HUES48 (cell line): Measurements from ENCODE around the gene DNAJC6.
"Not testable (repeated sequence)": the region's sequence is repeated elsewhere in the genome, so short reads cannot be mapped to it uniquely, and the experiment has no call there.

Source experiments
- H3K27ac ChIP-seq: one replicate; pipeline ENCODE4 v1.7.0; 2013; ENCODE audit warnings: low read depth, low read length, inconsistent platforms
- H3K27me3 ChIP-seq: 2 replicates; pipeline ENCODE4 v1.6.1; 2013; ENCODE audit warnings: mild to moderate bottlenecking, low read length; ENCODE audit not compliant: control insufficient read depth, insufficient read depth
- H3K36me3 ChIP-seq: 2 replicates; pipeline ENCODE4 v1.6.1; 2013; ENCODE audit warnings: low read length; ENCODE audit not compliant: control insufficient read depth, insufficient read depth
- H3K4me1 ChIP-seq: 2 replicates; pipeline ENCODE4 v1.6.1; 2013; ENCODE audit warnings: mild to moderate bottlenecking, low read length; ENCODE audit not compliant: control insufficient read depth, insufficient read depth
- H3K4me3 ChIP-seq: 2 replicates; pipeline ENCODE4 v1.5.1; 2013; ENCODE audit warnings: mild to moderate bottlenecking, low read depth, low read length
- H3K9ac ChIP-seq: 2 replicates; pipeline ENCODE4 v1.6.1; 2013; ENCODE audit warnings: mild to moderate bottlenecking, low read depth, low read length, moderate library complexity
- H3K9me3 ChIP-seq: 2 replicates; pipeline ENCODE4 v1.6.1; 2013; ENCODE audit warnings: low read length; ENCODE audit not compliant: control insufficient read depth, insufficient read depth

DNAJC6 gene

DNA sequence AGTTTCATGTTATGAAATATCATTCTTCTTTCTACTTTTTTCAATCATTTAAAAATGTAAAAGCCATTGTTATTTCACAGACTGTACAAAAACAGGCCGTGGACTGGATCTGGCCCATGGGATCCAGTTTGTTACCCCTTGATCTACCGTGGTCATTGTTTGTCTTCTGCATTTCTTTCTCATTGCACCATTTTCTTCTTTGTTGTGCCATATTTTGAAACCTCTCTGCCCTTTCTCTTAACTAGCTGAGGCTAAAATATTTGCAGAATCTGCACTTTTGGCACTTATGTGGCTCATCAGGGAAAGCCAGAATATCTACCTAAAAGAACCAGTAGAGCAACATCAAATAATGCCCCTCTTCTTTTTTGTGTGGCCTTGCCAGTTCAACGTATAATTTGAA, 50.5 kb downstream of the DNAJC6 start:
- Histone ChIP-seq H3K9ac (no peak overlapping the region), H3K9me3 (no peaks in the 10 kb centered on the region), H3K36me3 (no peaks in the 10 kb centered on the region), H3K4me3 (no peak overlapping the region), H3K4me1 (peaks cover 3% of the 10 kb centered on the region; the same call in 1 of the 2 replicates), H3K27me3 (no peaks in the 10 kb centered on the region), H3K27ac (no peak overlapping the region)

GRCh38 chr1:65360648-65361047, 51.3 kb downstream of the DNAJC6 start:
- no peaks in the 10 kb centered on the region for H3K36me3 ChIP-seq
- H3K4me3 ChIP-seq = no peak overlapping the region
- peaks cover 3% of the 10 kb centered on the region; the same call in 1 of the 2 replicates for H3K4me1 ChIP-seq
- H3K27ac ChIP-seq = no peak overlapping the region
- H3K9ac ChIP-seq = no peak overlapping the region
- H3K27me3 ChIP-seq = no peaks in the 10 kb centered on the region
- no peaks in the 10 kb centered on the region for H3K9me3 ChIP-seq

DNA sequence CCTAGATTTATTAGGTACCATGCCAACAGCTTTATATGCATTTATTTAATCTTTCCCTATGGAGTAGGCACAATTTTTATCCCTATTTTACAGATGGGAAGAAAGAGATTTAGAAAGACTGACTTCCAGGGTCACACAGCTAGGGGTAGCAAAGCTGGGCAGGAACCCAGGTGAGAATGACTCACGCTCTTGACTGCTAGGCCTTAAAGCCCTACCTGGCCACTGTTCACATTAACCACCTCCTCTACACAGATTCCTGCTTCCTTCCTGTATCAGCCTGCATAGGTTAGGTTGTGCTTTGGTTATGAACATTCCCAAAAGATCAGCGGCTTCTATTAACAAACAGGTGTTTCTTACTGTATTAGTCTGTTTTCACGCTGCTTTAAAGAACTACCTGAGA, 53.2 kb downstream of the DNAJC6 start:
- Histone ChIP-seq H3K9ac (no peak overlapping the region), H3K27me3 (no peaks in the 10 kb centered on the region), H3K4me1 (peaks cover 3% of the 10 kb centered on the region; the same call in 1 of the 2 replicates)

DNA sequence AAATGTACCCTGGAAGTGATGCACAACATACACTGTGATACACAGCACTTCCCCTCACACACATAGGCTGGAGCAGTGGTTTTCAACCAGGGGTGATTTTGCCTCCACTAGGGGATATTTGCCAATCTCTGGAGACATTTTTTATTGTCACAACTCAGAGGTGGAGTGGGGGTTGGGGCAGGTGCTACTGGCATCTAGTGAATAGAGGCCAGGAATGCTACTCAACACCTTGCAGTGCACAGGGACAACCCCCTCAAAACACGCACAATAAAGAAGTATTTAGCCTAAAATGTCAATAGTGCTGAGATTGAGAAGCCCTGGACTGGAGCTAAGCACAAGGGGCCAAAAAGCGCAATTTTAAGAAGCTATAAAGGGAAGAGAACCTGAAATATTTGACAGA, 54.1 kb downstream of the DNAJC6 start:
- Histone ChIP-seq H3K9me3 (no peaks in the 10 kb centered on the region), H3K4me3 (no peak overlapping the region), H3K27me3 (no peaks in the 10 kb centered on the region), H3K4me1 (peaks cover 3% of the 10 kb centered on the region; the same call in 1 of the 2 replicates), H3K9ac (no peak overlapping the region), H3K27ac (no peak overlapping the region), H3K36me3 (no peaks in the 10 kb centered on the region)

More for the DNA sequence above, 53.2 kb downstream of the DNAJC6 start:
- no peak overlapping the region for H3K4me3 ChIP-seq
- no peaks in the 10 kb centered on the region for H3K9me3 ChIP-seq
- H3K36me3 ChIP-seq = no peaks in the 10 kb centered on the region
- no peak overlapping the region for H3K27ac ChIP-seq

DNA sequence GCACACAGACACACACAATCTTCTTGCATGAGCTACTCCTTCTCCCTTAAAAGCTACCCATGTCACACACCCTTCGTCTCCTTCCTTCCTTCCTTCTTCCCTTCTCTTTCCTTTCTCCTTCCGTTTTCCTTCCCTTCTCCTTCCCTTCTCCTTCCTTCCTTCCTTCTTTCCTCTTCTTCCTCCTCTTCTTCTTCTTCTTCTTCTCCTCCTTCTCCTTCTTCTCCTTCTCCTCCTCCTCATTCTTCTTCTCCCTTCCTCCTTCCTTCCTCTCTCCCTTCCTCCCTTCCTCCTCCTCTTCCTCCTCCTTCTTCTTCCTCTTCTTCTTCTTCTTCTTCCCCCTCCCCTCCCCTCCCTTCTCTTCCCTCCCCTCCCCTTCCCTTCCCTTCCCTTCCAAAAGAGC, 59.1 kb downstream of the DNAJC6 start:
- H3K27ac ChIP-seq = no peak overlapping the region
- H3K36me3 ChIP-seq = no peaks in the 10 kb centered on the region
- H3K9ac ChIP-seq = no peak overlapping the region

DNA sequence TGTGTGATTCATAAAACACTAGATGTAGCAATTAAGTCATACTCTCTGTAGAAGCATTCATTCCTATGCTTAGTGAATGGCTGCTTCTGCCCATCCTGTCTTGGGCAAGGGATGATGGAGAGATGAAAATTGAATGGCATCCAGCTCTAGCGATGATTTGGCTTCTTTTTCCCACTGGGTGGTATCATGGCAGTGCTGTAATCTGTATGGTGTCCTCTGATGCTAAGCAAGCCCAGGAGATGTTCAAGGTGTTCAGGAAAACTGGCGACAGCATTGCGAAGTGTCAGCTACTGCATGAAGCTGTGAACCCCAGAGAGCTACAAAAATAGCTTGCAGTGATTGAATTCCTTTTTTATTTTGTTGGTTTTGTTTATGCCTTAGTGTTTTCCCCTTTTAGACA, 62.2 kb downstream of the DNAJC6 start:
- Histone ChIP-seq H3K27me3 (no peaks in the 10 kb centered on the region), H3K4me1 (no peaks in the 10 kb centered on the region)

More for the DNA sequence above, 59.1 kb downstream of the DNAJC6 start:
- no peak overlapping the region for H3K4me3 ChIP-seq
- H3K27me3 ChIP-seq = no peaks in the 10 kb centered on the region
- H3K9me3 ChIP-seq = no peaks in the 10 kb centered on the region
- H3K4me1 ChIP-seq = 0 out of 2 replicates have a peak, but pooled peaks cover 3% of the 10 kb centered on the region

DNA sequence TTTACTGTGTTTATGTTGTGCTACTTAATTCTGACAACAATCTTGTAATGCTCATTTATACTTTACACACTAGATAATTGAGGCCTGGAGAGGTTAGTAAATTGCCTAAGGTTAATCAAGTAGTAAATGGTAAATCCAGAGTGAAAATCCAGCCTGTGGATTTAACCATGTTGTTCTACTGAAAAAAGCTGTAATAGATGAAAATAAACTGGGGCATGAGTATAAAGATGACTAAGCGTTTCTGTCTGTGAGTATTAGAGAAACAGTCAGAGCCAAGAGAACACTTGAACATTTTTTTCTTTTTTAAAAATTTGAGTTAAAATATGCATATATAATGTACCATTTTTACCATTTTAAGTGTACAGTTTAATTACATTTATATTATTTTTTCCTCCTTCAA, 63.2 kb downstream of the DNAJC6 start:
- Histone ChIP-seq H3K36me3 (no peaks in the 10 kb centered on the region), H3K27ac (no peak overlapping the region), H3K27me3 (no peaks in the 10 kb centered on the region)

More for the DNA sequence above, 62.2 kb downstream of the DNAJC6 start:
- no peak overlapping the region for H3K27ac ChIP-seq
- no peak overlapping the region for H3K4me3 ChIP-seq
- no peaks in the 10 kb centered on the region for H3K9me3 ChIP-seq
- no peaks in the 10 kb centered on the region for H3K36me3 ChIP-seq
- H3K9ac ChIP-seq = no peak overlapping the region

GRCh38 chr1:65377496-65378246, 68.3 kb downstream of the DNAJC6 start:
- Histone ChIP-seq H3K9ac (no peak overlapping the region), H3K9me3 (no peaks in the 10 kb centered on the region), H3K27ac (no peak overlapping the region), H3K36me3 (no peaks in the 10 kb centered on the region), H3K4me3 (no peak overlapping the region), H3K4me1 (no peaks in the 10 kb centered on the region), H3K27me3 (no peaks in the 10 kb centered on the region)

More for the DNA sequence above, 63.2 kb downstream of the DNAJC6 start:
- Histone ChIP-seq H3K4me1 (no peaks in the 10 kb centered on the region), H3K4me3 (no peak overlapping the region), H3K9ac (no peak overlapping the region), H3K9me3 (no peaks in the 10 kb centered on the region)

DNA sequence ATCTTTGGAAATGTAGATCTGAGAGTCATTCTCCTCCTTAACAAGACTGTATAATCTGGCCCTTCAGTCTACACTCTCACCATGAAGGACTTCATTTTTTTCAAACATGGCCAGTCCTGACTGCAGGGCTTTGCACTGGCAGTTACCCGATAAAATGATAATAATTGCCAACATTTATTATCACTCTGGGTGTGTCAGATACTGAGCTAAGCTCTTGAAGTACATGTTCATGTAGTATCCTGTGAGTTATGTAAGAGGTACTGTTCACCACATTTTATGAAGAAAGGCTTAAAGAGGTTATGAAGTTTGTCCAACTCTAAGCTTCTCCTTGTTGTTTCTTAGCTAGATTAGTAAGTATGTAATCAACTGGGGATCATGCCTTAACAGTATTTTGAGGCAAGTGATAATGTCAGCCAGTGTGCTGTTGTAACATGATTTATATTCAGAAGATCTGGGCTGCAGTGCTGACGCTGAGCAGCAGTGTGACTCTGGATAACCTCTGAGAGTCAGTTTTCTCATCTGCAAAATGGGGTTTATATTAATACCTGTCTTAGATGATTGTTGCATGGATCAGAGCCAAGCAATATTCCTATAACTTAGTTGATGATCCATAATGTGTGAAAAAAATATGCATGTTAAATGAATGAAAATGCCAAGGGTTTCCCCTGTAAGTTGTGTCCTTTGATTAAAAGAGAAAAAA, 69.1 kb downstream of the DNAJC6 start:
- H3K9ac ChIP-seq = no peak overlapping the region
- H3K36me3 ChIP-seq = no peaks in the 10 kb centered on the region
- no peak overlapping the region for H3K4me3 ChIP-seq
- no peaks in the 10 kb centered on the region for H3K9me3 ChIP-seq
- no peaks in the 10 kb centered on the region for H3K27me3 ChIP-seq
- no peak overlapping the region for H3K27ac ChIP-seq
- H3K4me1 ChIP-seq = no peaks in the 10 kb centered on the region

DNA sequence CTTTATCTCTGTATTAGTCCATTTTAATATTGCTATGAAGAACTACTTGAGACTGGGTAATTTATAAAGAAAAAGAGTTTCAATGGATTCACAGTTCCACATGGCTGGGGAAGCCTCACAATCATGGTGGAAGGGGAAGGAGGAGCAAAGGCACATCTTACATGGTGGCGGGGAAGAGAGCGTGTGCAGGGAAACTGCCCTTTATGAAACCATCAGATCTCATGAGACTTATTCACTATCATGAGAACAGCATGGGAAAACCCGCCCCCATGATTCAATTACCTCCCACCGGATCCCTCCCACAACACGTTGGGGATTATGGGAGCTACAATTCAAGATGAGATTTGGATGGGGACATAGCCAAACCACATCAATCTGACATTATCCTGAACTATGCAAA, 75.1 kb downstream of the DNAJC6 start:
- H3K9me3 ChIP-seq, H3K27me3 ChIP-seq, H3K4me3 ChIP-seq, H3K4me1 ChIP-seq, H3K27ac ChIP-seq, H3K9ac ChIP-seq, H3K36me3 ChIP-seq: not testable (repeated sequence)

GRCh38 chr1:65386439-65386838, 77.1 kb downstream of the DNAJC6 start:
- H3K4me3 ChIP-seq = no peak overlapping the region
- H3K9me3 ChIP-seq = no peaks in the 10 kb centered on the region
- no peak overlapping the region for H3K27ac ChIP-seq
- H3K4me1 ChIP-seq = no peaks in the 10 kb centered on the region
- no peaks in the 10 kb centered on the region for H3K36me3 ChIP-seq
- no peaks in the 10 kb centered on the region for H3K27me3 ChIP-seq
- H3K9ac ChIP-seq = no peak overlapping the region
